Iris pigment epithelial cell (primary cell): Measurements from ENCODE around the gene SPAG17.

ENCODE experiments used
- DNase-seq: peaks from one replicate; pipeline ENCODE4 v3.0.0-alpha.2; 2011; ENCODE audit warnings: low read depth

Gene SPAG17

DNA sequence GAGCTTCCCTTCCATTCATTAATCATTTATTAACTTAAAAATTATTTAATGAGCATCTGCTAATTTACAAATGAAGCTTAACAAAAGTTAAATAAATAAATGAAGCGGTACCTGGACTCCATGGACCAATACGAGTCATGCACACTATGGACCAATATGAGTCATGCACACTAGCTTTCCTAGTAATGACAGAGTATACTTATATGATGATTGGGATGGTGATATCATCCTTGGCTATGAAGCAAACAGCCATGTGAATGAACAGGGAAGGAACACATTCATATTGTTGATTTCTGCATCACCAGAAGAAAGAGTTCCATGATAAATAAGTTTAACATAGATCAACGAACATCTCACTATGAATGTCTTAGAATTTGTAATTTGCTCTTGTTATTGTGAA lies 109.9 kb downstream of the SPAG17 start:
- peak; percentile 1 for DNase-seq

DNA sequence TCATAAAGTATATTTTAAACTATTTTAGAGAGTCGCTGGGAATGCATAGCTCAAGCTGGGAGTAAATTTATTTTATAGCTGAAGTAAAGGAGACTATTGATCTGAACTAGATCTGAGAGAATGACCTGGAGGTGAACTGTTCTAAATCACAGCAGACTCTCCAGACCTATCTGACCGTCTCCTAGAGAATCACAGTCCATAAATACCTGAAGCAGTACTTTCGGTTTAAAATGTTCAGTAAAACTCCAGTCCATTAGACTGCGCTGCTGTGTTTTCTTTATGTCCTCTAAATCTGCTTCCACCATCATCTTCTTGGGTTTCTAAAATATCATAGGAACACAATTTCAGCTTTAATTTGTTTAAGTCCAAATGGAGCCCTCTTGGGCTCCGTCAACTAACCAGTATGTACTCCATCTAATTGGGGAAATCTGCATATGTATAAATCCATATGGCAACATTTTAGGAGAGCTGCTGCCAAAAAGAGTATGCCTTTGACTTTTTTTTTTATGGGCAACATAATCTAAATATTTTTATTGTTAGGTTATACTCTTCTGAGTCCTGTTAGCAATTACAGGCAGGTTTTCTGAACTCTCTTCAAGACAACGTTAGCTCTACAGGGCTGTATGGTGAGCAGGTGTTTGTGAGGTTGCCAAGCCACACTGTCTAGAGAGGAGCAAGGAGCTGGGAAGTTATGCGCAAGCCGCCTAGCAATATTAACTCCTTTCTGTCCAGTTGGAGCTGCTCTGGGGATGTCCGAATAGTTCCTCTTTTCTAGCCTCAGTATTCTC lies 111.2 kb downstream of the SPAG17 start:
- DNase-seq: no peak

DNA sequence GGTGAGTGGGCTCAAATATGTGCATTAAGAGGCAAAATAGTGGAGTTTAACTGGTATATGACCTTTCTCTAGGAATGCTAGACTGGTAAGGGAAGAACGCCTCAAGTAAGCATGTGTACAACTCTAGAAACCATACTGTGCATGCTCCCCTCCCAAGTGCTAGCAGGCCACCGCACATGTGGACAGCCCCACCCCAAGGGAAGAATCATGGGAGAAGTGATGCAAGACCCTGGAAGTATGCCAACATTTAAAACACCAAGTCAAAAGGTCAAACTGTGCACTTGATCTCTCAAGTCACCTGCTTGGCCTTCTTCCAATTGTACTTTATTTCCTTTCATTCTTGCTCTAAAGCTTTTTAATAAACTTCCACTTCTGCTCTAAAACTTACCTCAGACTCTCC lies 135.0 kb downstream of the SPAG17 start:
- no peak for DNase-seq

- no peak for DNase-seq
Measured at GRCh38 chr1:118047650-118048224, 137.3 kb downstream of the SPAG17 start.

- no peak for DNase-seq
Measured at GRCh38 chr1:118047006-118047649, 137.9 kb downstream of the SPAG17 start.

DNA sequence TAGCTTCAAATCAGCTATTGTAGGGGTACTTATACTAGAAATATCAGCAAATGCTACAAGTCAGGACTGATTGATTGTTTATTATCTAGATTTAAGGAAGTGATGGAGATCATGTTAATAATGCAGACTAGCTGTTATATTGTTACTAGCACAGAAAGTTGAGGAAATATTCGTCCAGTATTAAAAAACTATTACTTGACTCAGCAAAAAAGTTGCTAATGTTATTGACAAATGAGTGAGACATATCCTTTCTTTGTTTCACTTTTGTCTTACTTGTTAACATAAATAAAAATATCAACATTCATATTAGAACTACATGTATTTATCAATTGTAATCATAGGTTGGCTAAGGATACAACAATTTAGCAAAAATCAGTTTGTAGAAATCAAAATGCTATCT lies 141.4 kb downstream of the SPAG17 start:
- DNase-seq: no peak

GRCh38 chr1:118042501-118042900 lies 142.5 kb downstream of the SPAG17 start:
- peak; percentile 10 for DNase-seq

- no peak for DNase-seq
Measured at GRCh38 chr1:118039170-118039569, 145.9 kb downstream of the SPAG17 start.

DNA sequence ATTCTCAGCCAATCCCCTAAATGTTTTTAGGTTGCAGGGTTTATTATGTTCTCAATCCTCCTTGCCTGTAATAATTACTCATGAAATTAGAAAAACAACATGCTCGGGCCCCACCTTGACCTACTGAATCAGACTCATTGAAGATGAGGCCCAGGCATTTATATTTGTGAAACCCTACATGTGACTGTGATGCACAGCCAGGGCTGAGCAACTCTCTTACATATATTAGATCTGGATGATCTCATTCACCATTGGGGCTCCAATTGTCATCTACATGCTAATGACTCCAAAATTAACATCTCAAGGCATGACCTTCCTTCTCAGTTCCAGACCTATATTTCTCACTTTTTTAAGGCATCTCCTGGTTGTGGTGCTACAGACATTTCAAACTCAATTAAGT lies 152.1 kb downstream of the SPAG17 start:
- no peak for DNase-seq

DNA sequence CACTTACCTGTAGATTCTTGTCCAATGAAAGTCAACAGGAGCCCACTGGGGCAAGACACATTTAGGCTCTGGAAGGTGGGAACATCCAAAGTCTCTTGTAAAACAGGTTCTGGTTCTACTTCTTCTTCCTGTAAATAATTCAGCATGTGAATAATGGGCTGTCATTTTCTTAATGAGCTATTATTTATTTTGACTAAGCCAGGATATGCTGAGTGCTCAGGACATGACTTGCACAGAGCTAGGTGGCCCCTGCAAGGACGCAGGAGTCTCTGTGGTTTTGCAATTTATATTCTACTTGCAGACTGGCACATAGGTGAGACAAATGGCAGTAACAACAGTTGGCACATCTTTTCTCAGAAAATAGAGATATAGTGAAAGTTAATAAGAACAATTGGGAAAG lies 156.8 kb downstream of the SPAG17 start:
- no peak for DNase-seq

DNA sequence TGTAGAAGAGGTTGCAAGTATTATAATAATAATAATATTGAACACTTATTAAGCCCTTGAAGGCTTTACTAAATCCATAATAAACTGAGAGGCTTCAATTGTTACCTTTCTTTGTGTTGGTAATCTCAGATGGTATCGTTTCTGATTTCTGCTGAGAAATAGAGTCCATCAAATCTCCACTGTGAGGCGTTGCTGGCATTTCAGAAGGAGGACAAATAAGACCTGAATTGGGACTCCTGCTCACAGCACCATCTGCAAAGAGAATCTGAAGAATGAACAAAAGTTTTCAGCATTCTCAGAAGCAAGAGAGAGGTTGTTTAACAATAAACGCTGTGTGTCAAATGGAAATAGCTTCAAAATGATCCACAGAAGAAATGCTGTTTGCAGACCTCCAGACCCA lies 161.8 kb downstream of the SPAG17 start:
- no peak for DNase-seq

DNA sequence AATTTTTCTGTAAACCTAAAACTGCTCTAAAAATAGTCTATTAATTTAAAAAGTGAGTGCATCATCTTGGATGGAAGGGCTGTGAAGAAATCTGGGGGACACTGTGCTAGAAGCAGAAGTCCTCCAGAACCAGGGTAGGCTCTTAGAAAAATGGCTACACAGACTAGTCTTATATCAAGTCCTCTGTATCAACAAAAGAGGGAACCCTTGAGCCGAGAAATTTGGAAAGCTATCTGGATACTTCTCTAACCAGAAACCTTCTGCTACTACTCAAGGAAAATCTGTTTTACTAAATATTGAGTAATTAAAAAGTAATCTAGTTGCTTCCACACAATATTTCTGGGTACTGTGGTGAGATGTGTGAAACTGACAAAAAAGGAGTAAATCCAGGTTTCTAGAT lies 163.4 kb downstream of the SPAG17 start:
- DNase-seq: no peak

GRCh38 chr1:118018060-118018459 lies 167.0 kb downstream of the SPAG17 start:
- DNase-seq: no peak

- no peak for DNase-seq
Measured at GRCh38 chr1:118013938-118014337, 171.1 kb downstream of the SPAG17 start.

DNA sequence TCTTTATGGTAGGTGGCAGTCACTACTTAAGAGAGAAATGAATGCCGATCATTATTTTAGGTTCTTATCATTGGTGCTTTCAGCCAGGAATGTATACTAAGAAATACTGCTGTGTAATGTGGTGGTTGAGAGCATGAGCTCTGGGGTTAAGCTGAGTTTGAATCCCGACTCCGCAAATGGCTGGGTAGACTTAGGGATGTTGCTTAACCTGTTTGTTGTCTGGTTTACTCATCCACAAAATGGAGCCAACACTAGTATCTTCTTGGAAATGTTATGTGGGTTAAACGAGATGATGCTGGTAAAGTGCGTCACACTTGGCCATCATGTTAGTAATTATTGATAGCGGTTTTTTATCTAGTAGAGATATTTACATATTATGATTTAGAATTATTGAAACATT lies 171.7 kb downstream of the SPAG17 start:
- DNase-seq: no peak

DNA sequence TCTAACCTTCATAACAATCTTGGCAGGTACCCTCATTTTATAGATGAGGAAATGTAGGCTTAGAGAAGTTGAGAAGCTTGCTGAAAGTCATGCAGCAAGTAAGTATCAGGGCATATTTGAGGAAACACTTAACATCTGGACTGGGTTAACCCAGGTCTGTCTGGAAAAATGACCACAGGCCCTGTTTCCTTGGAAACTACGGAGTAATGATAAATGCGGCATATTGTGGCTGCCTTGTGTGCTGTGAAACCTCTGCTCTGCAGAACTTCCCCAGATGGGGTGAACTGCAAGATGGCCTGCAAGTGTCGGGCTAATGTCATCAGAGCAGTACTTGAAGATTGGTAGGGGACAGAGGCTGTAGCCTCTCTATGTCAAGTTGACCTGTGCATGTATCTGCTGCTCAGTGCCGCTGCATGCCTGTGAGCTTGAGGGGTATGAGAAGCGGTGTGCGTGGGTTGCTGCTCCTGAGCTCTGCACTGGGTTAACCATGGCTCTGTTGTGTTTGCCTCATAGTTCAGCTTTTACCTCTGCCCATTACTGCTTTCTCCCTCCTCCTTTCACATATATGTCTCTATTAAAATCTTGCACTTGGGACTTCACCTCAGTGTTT lies 172.4 kb downstream of the SPAG17 start:
- DNase-seq: no peak

- no peak for DNase-seq
Measured at GRCh38 chr1:118008011-118008410, 177.0 kb downstream of the SPAG17 start.

DNA sequence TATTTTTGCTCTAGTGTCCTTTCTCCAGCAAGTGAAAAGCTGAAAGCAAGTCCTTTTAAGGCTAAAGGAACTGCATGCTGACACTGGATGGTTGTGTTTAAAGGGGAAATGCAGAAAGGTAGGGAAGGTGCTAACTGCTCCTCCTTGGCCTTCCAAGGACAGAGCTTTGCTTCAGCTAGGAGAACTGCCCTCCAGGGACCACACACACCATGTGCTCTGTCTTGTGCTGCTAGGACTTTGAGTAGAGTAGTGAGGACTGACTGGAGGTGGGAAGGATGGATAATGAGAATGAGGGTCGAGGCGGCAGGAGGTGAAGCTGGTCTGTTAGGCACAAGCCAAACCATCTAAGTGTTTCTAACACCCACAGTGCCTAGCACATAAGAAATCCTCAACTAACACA lies 177.6 kb downstream of the SPAG17 start:
- no peak for DNase-seq

DNA sequence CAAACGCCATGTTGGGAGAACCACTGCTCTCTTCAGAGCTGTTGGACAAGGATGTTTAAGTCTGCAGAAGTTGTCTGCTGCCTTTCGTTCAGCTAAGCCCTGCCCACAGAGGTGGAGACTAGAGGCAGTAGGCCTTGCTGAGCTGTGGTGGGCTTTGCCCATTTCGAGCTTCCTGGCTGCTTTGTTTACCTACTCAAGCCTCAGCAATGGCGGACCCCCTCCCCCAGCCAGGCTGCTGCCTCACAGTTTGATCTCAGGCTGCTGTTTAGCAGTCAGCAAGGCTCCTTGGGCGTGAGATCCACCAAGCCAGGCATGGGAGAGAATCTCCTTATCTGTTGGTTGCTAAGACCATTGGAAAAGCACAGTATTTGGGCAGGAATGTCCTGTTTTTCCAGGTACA lies 180.7 kb downstream of the SPAG17 start:
- DNase-seq: no peak

GRCh38 chr1:117985973-117986372 lies 199.1 kb downstream of the SPAG17 start:
- no peak for DNase-seq

DNA sequence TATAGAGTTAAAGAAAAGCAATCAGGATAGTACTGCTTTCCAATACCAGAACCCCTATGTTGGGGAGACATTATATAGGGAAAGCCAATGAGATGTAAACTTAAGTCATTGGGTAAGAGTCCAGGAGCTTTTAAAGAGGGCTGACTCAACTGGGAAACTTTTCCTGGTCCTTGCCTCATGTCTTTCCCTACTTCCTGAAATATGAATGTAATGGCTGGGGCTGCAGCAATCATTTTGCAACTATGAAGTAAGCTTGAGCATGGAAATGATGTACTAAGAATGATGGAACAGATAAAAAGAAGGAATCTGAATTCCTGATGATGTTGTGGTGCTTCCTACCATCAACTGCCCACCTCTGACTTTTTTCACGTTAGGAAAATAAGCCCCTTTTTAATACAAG lies 199.8 kb downstream of the SPAG17 start:
- no peak for DNase-seq

DNA sequence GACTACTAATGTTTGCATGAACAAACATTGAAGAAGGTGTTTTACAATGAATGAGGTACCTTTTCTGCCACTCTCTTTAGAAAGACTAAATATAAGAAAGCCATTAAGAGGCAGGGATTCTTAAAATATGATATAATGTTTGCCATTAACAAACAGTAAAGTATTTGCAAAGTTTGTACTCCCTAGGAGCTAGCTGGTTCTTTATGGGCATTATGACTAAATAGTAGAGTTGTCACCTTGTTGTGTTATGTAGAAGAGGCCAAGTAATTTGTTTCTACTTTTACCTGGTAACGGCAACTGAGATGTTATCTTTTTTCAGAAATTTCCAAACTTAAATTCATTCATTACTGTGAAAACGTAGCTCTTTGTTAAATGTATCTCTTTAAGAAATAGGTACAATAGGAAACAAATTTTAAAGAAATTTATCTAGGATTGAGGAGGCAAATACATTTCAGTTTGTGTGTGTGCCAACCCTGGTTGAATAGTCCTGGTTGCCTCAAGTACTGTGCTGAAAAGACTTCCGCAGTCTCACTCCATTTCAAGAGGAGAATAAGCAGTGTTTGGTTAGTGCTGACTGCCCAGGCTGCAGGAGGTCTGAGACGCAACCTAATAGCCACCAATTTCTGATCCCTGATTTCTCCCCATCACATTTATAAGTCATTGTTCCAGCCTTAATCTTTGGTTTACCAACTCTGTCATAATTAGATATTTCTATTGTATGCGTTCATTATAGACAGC lies 203.4 kb downstream of the SPAG17 start:
- no peak for DNase-seq
